NCI-H1694 (cell line): ENCODE measurements around the gene SLC12A4.

Experiments used
- DNase-seq: peaks from one replicate; lab custom pipeline; 2025; lab: John Stamatoyannopoulos, UW

The SLC12A4 gene

GRCh38 chr16:67963292-67963661, 5.2 kb downstream of the SLC12A4 start:
- no peak for DNase-seq

GRCh38 chr16:67962135-67962534, 6.3 kb downstream of the SLC12A4 start:
- DNase-seq, result no peak

GRCh38 chr16:67961551-67961957, 6.9 kb downstream of the SLC12A4 start:
- DNase-seq, result no peak

DNA sequence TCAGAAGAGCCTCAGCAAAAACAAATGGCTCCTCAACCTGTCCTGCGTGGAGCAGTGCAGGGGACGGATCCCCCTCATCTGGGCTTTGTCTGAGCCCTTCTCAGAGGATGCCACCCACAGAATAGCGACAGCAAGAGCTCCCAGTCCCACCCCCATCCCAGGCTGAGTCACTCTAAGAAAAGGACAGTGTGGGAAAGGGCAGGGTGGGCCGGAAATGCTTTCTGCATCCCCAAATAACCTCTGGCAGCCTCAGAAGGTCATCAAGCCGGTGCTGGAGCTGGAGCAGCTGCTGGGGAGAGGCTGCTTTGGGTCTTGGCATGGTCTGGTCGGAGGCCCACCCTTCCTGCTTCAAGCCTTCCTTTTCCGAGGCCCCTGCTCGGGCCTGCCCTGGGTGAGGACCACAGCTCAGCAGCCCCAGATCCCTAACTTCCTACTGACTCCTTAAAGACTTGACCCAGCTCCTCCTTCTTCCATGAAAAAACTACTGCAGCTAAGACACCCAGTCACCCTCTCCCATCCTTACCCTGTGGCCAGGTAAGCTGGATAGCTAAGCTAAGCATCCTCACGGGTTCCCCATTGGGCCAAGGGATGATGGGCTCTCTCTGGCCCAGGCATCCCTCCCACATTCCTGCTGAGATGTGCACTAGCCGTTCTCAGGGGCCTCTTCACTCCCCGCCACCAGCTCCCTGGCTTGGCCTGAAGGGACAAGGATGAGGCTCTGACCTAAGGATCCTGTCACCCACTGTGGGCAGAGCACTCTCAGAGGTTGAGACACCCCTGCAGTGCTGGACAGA, 8.7 kb downstream of the SLC12A4 start:
- DNase-seq, result no peak

DNA sequence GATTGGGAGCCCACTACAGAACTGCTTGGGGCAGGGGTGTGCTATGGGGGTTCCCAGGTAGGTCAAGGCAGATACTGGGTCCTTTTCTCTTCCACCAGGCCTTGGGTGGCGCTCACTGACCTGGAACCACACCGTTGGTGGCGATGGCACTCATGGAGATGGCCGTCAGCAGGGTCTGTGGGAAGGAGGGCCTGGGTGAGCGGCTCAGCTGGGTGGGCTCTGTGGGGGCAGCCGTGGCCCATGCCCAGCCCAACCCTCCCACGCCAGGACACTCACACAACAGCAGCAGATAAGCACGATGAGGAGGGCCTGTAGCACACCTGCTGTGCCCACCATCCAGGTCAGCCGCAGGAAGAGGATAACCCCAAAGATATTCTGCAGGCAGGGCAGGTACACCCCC, 10.8 kb downstream of the SLC12A4 start:
- DNase-seq, result no peak

DNA sequence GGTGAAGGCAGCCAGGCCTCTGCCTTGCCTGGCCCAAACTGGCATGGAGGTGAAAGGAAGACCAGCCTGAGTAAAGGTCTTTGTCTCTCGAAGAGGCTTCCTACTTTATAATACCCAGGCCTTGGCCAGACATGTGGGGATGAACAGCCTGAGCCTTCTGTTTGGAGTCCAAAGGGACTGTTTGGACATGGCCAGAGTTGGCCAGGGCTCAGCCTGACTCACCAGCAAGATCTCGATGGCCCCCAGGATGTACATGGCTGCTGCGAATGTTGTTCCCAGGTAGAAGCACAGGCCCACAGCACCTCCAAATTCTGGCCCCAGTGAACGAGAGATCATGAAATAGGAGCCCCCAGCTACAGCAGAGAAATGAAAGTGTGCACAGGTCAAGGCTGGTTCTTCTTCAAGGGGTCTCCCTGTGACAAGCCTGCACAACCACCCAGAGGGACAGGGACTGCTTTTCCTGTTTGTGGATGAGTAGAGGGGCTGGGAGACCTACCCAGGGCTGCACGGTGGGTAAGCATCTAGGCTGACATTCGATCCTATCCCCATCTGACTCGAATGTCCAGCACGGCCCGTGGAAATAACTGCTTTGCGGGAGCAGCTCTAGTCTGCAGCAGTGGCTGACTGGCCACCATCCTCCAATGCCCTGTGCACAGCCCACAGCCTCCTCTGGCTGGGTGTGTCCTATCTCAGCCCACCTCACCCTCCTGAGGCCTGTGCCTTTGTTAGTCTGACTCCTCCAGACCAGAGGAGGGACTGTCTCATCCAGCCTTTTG, 13.8 kb downstream of the SLC12A4 start:
- DNase-seq, result no peak

DNA sequence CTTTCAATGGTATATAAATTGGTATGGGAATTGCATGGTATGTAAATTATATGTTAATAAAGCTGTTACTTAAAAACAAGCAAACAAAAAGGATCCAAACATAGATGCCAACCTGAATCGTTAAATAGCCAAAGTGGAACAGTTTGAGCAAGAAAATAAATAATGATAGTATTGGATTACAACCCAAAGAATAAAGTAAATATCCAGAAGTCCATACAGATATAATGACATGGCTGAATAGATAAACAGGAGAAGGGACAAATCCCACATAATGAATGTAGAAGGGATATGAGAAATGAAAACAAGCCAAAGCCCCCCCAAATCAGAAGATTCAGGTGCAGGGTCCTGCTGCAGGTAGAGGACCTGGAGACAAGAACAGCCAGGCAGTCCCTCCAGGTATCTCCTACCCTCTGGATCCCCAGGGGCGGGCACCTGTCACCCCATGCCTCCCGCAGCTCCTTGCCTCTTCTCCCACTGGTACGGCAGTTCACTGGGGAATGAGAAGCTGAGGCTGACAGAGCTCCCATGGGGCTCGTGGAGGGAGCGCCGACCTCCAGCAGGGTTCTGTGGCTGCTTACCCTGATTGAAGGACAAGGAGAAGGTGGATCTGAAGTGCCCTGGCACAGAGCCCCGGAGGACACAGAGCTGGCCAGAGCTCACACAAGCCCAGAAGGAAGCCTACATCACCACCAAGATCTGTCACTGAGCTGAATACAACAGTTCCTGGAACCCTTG, 14.6 kb downstream of the SLC12A4 start:
- DNase-seq, result no peak

- no peak for DNase-seq
Observed at GRCh38 chr16:67951485-67951884, 17.0 kb downstream of the SLC12A4 start.

DNA sequence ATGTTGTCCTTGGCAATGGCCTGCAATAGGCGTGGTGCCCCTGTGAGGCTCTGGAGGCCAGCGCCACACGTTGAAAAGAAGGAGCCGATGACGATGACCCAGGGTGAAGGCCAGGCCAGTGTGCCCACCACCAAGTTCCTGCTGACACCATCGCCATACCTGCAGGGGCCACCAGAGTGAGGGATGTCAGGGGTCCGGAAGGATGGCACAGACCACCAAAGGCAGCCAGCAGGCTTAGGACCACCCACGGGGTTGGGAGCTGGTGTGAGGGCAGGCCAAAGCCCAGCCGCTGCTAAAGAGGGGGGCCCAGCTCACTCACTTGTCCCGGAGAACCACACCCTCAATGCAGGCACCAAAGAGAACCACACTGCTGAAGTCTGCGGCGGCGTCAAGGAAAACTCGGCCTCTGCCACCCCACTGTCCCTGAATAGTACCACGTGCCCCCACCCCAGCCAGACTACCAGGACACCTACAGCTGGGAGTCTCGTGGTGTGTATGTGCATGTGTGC, 18.0 kb downstream of the SLC12A4 start:
- DNase-seq, result no peak

DNA sequence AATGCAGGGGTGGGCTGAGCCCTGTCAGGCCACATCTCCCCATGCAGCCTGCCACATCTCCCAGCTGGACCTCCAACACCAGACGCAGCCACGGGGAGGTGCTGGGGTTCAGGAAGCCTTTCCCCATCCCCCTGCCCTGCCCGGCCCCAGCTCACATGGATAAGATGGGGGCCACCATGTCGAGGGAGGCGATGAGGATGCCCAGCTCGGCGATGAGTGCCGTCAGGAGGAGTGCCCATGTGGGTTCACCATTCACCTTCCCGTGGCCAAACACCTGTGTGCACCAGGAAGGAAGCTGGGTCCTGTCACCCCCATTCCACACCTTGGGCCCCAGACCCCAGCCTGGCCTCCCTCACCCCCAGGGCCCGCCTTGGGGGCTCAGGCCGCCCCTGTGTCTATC, 18.8 kb downstream of the SLC12A4 start:
- no peak for DNase-seq

GRCh38 chr16:67948015-67948414, 20.4 kb downstream of the SLC12A4 start:
- no peak for DNase-seq

DNA sequence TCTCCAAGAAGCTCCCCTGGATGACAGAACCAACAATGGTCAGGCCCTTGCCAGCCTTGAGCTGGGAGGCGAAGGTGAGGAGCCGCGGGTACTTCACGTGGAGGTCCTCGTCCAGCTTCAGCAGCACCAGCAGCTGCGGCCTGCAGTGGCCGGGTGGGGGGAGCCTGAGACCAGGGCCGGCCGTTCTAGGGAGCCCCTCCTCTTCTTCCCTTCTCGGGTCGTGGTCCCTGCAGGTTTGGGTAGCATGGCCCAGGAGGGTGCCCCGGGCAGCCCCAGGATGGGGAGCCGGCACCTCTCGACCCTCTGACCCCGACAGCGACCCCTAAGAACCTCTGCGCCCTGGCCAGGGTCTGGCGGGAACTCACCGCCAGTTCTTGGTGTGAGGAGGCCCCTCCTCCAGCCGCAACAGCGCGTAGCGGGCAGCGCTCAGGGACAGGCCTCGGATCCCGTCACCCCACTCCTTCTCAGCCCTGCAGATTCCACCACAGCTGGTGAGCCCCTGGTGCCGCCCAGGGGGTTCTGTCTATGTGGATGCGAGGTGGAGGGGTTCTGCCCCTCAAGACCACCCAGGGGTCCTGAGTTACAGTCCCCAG, 21.4 kb downstream of the SLC12A4 start:
- DNase-seq, result no peak

DNA sequence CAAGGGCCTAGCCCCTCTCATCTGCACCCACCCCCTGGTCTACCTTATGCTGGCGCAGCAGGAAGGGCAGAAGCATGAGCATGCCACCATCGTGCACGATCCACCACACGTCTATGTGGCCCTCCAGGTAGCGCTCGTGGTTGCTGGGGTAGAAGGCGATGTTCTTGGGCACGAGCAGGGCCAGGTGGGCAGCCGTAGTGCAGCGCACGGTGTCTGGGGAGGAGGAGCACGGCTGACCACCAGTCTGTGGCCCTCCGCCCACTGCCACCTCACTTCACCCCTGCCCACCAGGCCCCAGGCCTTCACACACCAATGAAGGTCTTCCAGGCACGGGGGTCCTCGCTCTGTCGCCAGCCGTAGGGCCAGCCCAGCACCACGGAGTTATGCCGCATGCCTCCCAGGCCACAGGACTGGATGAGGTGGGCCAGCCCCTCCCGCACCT, 22.3 kb downstream of the SLC12A4 start:
- no peak for DNase-seq

GRCh38 chr16:67945392-67945933, 23.0 kb downstream of the SLC12A4 start:
- DNase-seq, result no peak

DNA sequence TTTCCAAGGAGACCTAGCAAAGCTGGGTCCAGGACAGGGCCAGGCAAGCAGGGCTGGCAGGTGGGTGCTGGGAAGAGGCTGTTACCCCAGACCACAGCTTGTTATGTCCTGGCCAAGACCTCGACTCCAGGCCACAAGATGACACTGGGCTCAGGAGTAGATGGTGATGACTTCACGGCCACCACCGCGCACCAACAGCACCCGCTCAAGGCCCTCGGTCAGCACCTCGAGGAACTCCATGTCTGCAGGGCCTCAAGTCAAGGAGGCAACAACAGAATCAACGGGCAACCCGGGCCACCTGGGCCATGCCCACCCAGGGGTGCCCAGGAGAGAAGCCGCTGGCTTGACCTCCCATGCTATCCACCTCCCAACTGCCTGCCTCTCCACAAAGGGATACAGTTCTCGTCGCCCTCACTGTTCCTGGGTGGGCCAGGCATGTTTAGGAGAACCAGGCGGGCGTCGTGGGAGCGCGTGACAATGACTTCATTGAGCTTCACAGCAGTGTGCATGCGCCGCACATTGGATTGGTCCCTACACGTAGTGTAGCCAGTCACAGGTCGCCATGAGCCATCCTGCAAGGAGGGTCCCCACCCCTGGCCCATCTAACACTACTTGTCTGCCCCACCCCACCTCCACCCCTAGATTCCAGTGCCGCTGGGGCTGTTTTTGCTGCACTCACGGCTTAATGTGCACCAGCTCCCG, 23.6 kb downstream of the SLC12A4 start:
- DNase-seq, result no peak

- no peak for DNase-seq
Observed at GRCh38 chr16:67943619-67944504, 24.6 kb downstream of the SLC12A4 start, which contains the start of gene LCAT. Gene LCAT (minus strand): TSS chr16:67944120. CDS start chr16:67944101, 19 bp downstream.

DNA sequence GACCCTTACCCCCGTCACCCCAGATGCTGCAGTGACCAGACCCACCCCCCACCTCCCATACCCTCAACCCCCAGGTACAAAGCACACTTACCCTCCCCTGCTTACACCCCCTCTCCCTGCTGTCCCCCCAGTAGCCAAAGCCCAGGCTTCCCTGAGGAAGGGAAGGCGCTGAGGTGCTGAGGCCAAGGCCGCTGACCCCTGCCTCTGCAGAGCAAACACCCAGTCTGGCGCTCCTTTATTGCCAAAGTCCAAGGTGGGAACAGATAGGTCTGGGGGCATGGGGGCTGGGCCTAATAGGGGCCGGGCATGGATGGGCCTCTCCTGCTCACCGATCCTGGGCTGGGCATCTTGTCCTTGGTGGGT, 25.2 kb downstream of the SLC12A4 start:
- DNase-seq, result no peak

GRCh38 chr16:67942510-67943255, 25.8 kb downstream of the SLC12A4 start:
- DNase-seq, result no peak

GRCh38 chr16:67942200-67942509, 26.3 kb downstream of the SLC12A4 start:
- DNase-seq, result no peak
